ENCODE data around the gene TCL1A.

The TCL1A gene

GRCh38 chr14:95699412-95699811 lies 14.5 kb downstream of the TCL1A start:
- in situ Hi-C loops (cut with HindIII; ENCODE audit: low sequenced_read_pairs) = no loop called here
- TF ChIP-seq, protein P1, sequence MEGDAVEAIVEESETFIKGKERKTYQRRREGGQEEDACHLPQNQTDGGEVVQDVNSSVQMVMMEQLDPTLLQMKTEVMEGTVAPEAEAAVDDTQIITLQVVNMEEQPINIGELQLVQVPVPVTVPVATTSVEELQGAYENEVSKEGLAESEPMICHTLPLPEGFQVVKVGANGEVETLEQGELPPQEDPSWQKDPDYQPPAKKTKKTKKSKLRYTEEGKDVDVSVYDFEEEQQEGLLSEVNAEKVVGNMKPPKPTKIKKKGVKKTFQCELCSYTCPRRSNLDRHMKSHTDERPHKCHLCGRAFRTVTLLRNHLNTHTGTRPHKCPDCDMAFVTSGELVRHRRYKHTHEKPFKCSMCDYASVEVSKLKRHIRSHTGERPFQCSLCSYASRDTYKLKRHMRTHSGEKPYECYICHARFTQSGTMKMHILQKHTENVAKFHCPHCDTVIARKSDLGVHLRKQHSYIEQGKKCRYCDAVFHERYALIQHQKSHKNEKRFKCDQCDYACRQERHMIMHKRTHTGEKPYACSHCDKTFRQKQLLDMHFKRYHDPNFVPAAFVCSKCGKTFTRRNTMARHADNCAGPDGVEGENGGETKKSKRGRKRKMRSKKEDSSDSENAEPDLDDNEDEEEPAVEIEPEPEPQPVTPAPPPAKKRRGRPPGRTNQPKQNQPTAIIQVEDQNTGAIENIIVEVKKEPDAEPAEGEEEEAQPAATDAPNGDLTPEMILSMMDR (IDR thresholded peaks at IDR 0.05; ENCODE audit: low read depth, low read length) = no peak
- no peak overlapping the region for H3K4me3 ChIP-seq (ENCODE audit: low read depth, low read length)
- DNase-seq (ENCODE audit: low read depth, low spot score) = no peak

DNA sequence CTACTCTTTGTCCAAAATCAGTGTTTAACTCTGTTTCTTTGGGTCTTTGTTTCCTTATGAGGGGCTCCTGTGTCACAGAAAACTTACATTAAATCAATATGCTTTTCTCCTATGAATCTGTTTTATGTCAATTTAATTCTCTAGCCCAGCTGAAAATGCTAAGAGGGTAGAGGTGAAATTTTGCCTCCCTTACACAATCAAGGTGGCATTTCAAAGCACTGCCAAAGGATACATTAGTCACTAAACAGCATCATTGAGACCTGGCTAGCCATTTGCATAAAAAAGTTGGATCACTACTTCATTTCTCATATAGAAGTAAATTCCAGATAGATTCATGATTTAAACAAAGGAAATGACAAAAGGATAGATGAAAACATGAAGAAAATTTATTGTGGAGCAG lies 15.6 kb downstream of the TCL1A start:
- TF ChIP-seq, protein P1 (IDR thresholded peaks at IDR 0.05; ENCODE audit: low read depth, low read length) = no peak
- no peak overlapping the region for H3K4me3 ChIP-seq (ENCODE audit: low read depth, low read length)
- in situ Hi-C loops (cut with HindIII; ENCODE audit: low sequenced_read_pairs) = no loop called here

GRCh38 chr14:95697764-95698163 lies 16.2 kb downstream of the TCL1A start:
- in situ Hi-C loops (cut with HindIII; ENCODE audit: low sequenced_read_pairs) = no loop called here
- no peak overlapping the region for H3K4me3 ChIP-seq (ENCODE audit: low read depth, low read length)
- TF ChIP-seq, protein P1 (IDR thresholded peaks at IDR 0.05; ENCODE audit: low read depth, low read length) = no peak
- no peak for DNase-seq (ENCODE audit: low read depth, low spot score)

More for the DNA sequence above, 15.6 kb downstream of the TCL1A start:
- DNase-seq (ENCODE audit: low read depth, low spot score) = no peak

DNA sequence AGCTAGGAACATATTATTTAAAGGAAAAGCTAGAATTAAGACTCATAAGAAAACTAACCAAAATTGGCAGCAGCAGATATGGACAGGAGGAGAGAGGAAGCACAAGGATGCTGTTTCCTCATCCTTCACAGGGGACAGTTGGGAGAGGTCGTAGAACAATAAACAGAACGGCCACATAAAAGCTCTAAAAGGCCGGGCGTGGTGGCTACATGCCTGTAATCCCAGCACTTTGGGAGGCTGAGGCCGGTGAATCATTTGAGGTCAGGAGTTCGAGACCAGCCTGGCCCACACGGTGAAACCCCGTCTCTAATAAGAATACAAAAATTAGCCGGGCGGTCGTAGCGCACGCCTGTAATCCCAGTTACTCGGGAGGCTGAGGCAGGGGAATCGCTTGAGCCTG lies 17.2 kb downstream of the TCL1A start:
- H3K4me3 ChIP-seq (ENCODE audit: low read depth, low read length) = no peak overlapping the region
- TF ChIP-seq, protein P1 (IDR thresholded peaks at IDR 0.05; ENCODE audit: low read depth, low read length) = no peak
- DNase-seq (ENCODE audit: low read depth, low spot score) = peak; percentile 22
- in situ Hi-C loops (cut with HindIII; ENCODE audit: low sequenced_read_pairs) = no loop called here

GRCh38 chr14:95695913-95696312 lies 18.0 kb downstream of the TCL1A start:
- in situ Hi-C loops (cut with HindIII; ENCODE audit: low sequenced_read_pairs) = no loop called here
- H3K4me3 ChIP-seq (ENCODE audit: low read depth, low read length) = no peak overlapping the region
- DNase-seq (ENCODE audit: low read depth, low spot score) = no peak
- TF ChIP-seq, protein P1 (IDR thresholded peaks at IDR 0.05; ENCODE audit: low read depth, low read length) = no peak

GRCh38 chr14:95695051-95695450 lies 18.9 kb downstream of the TCL1A start:
- in situ Hi-C loops (cut with HindIII; ENCODE audit: low sequenced_read_pairs) = no loop called here

More at GRCh38 chr14:95695051-95695450, 18.9 kb downstream of the TCL1A start:
- TF ChIP-seq, protein P1 (IDR thresholded peaks at IDR 0.05; ENCODE audit: low read depth, low read length) = no peak
- no peak for DNase-seq (ENCODE audit: low read depth, low spot score)
- no peak overlapping the region for H3K4me3 ChIP-seq (ENCODE audit: low read depth, low read length)
